NCI-H2081 treated with DMSO at 0.1 percent for 48 hours (cell line): ENCODE measurements around the gene HECTD2.
"Not testable (repeated sequence)": the region's sequence is repeated elsewhere in the genome, so short reads cannot be mapped to it uniquely, and the experiment has no call there.

Experiments used
- DNase-seq: peaks from one replicate; lab custom pipeline; 2025; lab: John Stamatoyannopoulos, UW

HECTD2 gene

DNA sequence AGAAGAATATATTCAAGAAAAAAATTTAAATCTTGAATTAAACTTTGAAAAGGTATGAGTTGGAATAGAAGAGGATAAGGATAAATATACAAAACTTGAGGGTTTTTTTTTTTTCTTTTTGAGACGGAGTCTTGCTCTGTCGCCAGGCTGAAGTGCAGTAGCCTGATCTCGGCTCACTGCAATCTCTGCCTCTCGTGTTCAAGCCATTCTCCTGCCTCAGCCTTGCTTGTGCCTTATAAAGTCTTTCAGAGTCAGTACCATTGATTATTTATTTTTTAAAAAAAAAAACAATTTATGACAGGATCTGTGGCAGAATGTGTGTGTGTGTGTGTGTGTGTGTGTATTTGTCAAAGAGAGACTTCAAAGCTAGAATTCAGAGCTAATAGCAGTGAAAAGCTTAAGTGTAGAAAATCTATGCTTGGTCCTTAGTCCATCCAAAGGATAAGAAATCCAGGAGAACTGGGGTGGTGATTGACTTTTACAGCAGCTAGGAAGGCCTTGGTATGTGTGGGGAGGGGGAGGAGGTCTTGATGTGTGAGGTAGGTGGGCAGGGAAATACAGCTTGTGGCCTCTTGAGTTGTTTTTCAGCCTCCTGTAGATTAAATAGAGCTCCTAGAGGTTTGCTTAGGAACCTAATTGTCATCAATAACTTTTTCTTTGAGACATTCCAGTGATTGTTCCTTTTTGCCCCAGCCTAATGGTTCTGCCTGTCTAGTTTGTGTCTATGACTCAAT is 2.4 kb downstream of the HECTD2 start:
- DNase-seq: no peak

DNA sequence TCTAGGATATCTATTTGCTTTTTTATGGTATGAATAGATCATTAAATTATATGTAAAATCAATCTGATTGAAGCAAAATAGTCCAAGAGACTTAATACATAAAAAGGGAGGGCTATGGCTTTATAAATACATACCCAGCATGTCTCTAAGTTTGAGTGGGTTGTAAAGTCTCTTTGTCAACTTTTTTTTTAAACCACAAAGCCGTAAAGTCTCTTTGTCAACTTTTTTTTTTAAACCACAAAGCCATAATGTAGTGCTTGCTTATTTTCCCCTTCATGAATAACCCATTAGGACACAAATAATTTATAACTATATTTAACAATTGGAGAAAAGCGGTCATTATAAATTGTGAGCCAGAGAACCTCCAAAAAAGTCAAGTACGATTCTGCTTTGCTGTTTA is 5.7 kb downstream of the HECTD2 start:
- DNase-seq: no peak

DNA sequence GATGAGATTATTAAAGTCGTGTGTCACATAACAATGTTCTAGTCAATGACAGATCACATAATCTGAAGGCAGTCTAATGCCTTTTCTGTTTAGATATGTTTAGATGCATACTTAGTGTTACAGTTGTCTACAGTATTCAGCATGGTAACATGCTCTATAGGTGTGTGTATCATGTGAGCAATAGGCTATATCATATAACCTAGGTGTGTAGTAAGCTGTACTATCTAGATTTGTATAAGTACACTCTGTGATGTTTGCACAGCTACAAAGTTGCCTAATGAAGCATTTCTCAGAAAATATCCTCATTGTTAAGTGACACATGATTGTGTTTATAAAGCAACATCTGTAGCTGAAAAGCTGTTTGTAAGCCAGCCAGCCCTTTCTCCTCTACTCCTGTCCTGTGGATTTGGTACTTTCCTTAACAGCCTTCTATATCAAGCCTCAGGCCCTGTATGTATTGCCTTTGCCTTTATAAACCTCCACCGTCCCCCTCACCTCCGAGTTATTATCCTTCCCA is 6.3 kb downstream of the HECTD2 start:
- DNase-seq: no peak

DNA sequence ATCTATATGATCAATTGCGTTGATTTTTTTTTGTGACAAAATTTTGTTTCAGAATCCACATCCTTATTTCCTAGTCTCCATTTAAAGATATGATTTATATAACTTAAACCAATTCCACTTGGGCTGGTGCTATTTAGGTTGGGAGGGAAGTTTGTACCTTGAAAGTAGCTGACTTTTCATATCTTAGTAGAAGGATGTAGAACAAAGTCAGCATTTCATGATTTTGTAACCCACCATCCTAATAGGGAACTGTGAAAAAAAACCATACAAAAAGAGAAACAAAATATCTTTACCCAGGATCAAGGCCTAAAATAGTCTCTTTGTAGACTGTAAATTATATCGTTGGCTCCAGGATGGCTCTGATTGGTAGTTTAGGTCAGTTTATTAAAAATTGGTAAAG is 8.3 kb downstream of the HECTD2 start:
- DNase-seq: no peak

DNA sequence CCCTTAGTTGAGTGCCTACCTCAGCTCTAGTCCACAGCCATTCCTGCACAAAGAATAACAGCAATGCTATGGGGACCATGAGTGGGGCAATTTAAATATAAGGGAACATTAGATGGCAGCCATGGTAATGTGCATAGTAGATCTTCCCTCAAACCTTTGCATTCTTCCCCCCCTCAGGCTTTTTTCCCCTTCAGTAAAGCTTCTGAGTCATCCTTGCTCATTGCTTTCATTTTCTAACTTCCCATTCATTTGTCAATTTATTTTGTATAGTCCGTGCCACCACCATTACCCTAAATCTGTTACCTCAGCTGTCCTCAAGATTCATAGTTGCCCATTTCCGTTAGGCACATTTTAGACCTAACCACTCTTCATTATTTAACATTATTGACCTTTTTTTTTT is 10.7 kb downstream of the HECTD2 start:
- DNase-seq: no peak

DNA sequence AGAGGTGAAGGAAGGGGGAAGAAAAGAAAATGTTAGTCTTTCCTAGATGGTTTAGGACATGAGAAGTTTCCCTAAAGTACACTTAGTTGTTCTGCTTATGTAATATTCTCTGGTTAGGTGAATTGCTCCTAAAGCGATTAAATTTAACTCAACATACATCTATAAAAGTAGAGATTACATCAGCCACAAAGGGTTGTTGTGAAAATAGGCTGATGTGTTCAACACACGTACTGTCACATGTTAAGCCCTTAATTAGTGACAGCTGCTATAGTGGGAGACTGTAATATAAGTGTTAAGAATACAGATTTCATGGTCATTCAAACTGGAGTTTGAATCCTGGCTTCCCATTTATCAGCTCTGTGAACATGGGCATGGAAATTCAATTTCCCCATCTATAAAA is 12.8 kb downstream of the HECTD2 start:
- no peak for DNase-seq

DNA sequence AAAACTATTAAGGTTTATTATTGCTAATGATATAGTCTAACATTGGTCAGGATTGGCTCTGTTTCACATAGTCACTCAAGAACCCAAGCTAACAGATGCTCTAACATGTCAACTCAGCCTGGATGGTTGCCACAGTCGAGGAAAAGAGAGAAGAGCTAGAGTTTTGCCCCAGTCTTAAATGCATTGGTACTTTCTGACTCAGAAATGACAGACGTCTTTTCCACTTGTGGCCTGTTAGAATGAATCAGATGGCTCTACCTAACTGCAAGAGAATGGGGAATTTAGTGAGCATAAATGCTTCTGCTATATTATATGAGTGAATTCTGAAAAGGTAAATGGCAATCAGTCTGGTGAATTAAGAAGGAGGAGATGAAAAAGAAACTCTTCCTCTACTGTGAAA is 13.9 kb downstream of the HECTD2 start:
- no peak for DNase-seq

DNA sequence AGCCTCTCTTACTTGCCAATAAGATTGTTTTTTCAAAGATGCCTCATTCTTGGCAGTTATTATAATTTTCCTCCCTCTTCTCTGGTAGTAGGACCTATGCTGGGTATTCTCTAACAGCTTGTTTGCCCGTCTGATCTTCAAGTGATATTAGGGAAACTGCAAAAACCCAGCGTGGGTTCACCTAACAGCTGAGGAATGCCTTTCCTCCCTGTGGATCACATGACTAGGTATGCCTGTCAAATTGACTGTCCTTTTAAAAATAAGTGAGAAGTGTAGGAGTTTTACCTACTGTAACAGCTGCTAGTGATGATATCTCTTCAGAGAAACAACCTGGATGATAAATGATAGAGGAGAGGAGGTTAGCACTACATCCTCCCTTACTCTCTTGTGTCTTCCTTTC is 22.0 kb downstream of the HECTD2 start:
- DNase-seq: no peak

DNA sequence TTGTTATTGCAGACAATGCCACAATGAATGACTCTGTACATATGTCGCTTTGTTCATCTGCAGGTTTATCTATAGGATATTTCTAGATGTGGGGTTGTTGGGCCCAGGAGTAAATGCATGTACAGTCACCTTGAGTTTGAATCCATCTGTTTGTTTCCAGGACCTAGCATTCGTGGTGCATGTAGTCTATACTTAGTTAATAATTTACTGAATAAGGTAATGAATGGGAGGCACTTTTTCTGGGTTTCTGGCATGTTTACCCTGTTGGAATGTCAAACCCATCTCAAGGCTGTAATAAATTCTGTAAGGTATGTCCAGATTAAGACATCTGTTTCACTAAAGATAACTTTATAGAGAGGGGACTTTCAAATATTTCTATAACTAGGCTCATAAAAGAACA is 23.5 kb downstream of the HECTD2 start:
- DNase-seq: no peak

DNA sequence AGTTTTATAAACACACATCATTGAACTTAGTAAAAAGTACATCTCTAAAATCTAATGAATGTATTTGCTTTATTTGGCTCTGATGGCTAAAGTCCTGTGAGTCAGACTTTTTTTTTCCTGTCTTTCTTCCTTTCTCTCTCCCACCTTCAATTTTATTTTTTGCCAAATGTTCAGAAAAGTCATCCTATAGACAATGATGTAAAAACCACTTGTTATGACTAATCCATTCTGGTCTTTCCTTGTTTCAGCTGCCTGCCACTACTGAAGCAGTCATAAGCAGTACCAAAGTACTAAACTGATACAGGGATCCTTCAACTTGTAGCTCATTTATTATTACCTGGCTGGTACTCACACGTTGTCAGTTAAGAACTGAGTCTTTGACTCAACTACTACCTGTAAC is 23.9 kb downstream of the HECTD2 start:
- DNase-seq: no peak

DNA sequence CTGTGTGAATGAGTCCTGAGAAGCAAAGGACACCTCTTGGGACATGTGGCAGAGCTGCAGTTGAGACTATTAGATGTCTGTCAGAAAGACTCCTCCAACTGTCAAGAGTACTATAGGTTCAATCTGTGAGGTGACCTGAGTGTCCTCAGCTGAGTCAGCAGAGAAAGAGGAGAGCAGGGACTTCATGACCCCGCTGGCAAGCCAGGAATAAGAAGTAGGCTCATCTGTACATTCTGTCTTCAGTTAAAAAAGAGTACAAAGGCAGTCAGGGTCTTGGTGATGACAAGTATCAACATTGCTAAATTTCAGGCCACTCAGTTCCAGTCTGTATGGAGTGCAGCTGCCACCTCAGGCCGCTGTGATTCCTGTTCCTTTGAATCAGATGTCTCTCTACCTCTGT is 25.1 kb downstream of the HECTD2 start:
- no peak for DNase-seq

DNA sequence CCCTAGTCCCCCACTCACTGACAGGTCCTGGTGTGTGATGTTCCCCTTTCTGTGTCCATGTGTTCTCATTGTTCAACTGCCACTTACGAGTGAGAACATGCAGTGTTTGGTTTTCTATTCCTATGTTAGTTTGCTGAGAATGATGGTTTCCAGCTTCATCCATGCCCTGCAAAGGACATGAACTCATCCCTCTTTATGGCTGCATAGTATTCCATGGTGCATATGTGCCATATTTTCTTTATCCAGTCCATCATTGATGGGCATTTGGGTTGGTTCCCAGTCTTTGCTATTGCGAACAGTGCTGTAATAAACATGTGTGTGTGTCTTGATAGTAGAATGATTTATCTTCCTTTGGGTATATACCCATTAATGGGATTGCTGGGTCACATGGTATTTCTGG is 28.1 kb downstream of the HECTD2 start:
- DNase-seq: not testable (repeated sequence)

DNA sequence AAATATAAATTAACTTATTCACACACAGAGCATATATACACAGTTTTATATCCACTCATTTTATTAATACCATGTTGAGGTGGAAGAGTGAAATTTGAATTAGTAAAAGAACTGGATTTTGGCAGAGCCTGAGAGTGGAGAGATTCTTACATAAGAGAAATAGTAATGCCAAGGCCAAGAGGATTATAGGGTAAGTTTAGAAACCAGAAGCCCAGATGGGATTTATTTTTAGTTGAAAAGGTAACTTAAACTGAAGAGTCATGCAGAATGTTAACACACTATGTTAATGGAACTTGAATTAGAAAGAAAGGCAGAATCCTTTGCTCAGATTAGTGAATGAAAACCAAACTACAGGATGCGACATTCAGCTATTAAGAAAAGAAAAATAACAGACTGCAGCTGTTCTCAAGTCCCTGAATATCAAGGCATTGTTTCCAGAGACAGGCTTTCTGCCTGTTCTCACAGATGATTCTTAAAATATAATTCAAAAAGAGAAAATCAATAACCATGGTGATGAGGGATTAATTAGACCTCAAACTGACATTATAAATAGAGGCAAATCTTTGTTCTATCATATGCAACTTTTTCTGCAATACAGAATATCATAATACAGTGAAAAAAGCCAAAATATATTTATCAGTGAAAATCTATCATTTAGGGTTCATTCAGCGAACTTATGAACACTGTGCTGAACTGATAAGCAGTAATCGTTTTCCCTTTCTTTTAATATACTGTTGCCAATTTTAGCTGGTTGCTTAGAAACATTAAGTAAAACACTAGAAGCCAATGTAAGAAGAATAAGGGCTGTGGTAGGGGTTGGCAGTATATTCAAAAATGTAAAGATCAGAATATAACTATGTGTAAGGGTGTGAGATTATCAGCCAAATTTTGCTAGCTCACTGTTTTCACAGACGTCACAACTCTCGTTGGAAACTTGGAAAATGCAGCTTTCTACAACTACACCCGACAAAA is 34.4 kb downstream of the HECTD2 start:
- no peak for DNase-seq

DNA sequence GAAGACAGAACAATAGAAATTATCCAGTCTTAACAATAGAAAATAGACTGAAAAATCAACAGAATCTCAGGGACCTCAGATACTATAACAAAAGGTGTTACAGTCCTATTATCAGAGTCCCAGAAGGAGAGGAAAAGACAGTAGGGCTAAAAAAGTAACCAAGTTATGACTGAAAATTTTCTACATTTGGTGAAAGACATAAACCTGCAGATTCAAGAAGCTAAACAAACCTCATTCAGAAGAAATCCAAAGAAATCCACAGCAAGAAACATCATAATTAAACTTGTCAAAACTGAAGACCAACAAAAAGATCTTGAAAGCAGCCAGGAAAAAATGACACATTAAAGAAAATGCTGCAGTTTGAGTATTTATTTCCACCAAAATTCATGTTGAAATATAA is 41.9 kb downstream of the HECTD2 start:
- DNase-seq: no peak

DNA sequence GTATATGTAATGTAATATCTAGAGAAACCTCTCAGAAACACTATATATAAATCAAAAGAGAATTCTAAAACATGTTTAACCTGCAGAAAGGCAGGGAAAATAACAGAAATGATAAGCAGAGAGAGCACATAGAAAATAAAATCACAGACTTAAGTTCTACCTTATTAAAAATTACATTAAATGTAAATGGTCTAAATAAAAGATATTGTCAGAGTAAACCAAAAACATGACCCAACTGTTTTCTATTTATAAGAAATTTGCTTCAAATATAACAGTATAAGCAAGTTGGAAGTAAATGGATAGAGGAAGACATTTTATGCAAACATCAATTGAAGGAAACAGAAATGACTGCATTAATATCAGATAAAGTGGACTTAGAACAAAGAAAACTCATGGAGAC is 43.4 kb downstream of the HECTD2 start:
- DNase-seq: no peak

DNA sequence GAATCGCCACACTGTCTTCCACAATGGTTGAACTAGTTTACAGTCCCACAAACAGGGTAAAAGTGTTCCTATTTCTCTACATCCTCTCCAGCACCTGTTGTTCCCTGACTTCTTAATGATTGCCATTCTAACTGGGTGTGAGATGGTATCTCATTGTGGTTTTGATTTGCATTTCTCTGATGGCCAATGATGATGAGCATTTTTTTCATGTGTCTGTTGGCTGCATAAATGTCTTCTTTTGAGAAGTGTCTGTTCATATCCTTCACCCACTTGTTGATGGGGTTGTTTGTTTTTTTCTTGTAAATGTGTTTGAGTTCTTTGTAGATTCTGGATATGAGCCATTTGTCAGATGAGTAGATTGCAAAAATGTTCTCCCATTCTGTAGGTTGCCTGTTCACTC is 45.0 kb downstream of the HECTD2 start:
- not testable (repeated sequence) for DNase-seq

DNA sequence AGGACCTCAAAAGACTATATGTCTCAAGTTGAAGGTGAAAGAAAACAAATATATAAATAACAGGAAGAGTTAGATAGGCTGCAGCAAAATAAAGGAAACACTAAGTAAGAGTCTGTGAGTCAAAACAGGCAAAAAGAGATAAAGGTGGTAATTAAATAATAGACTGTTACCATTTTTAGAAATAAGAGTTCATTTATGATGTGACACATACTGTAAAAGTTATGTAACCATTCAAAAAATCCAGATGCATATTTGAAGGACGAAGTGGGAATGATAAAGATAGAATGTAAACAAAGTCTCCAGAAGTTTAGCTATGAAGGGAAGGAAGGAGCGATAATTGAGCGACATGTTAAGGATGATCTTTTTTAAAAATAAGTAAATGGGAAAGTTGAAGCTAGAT is 50.5 kb downstream of the HECTD2 start:
- DNase-seq: no peak

DNA sequence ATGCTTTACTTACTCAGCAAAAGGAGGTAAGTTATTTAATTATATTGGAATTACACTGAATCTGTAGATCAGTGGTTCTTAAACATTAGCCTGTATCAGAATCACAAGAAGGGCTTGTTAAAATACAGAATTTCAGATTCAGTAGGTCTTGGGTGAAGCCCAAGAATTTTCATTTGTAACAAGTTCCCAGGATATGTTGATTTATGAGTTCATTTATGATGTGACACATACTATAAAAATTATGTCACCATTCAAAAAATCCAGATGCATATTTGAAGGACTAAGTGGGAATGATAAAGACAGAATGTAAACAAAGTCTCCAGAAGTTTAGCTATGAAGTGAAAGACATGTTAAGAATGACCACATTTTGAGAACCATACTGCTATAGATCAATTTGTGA is 52.3 kb downstream of the HECTD2 start:
- no peak for DNase-seq

DNA sequence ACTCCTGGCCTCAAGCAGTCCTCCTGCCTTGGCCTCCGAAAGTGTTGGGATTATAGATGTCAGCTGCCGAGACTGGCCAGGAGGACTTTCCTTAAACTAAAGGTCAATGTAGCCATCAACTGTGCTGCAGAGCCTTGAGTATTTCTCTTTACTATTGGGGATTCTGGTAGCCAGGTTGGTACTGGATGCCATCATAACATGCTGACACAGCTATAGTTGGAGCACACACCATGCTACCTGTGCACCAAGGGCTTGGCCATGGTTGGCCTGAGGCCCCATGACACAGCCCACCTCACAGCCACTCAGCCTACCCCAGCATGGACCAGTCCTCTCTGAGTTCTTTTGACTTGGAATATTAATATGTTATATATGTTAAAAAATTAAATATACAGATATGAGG is 54.4 kb downstream of the HECTD2 start:
- no peak for DNase-seq

DNA sequence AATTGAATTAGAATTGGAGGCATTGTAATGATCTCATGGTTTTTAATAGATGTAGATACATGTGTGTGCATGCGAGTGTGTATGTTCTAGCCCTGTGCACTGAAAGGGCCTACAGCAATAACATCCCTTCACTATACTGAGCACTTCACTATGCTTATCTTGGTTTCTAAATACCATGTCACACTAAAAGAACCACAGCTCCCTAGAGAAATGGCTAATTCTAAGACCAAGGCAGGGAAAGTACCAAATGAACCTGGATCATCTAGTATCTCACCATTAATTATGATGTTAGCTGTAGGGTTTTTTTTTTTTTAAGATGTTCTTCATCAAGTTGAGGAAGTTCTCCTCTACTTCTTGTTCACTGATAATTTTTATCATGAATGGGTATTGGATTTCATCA is 55.1 kb downstream of the HECTD2 start:
- no peak for DNase-seq

DNA sequence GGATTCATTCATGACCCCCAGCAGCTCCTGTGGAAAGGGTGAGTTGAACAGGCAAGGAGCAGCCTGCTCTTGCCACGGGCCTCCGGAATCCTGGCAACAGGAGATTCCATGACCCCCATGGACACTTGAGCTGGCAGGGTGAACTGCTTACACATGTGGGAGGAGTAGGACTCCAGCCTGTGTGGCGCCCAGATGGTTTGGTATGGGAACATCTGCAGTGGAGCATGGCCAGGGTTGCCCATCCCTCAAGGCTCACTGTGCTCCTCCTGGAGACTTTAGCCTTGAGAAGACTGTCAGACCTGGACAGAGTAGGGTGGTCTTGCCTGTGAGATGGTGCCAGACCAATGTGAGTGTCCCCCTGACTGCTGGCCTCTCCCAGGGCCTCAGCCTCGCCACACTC is 57.0 kb downstream of the HECTD2 start:
- no peak for DNase-seq

DNA sequence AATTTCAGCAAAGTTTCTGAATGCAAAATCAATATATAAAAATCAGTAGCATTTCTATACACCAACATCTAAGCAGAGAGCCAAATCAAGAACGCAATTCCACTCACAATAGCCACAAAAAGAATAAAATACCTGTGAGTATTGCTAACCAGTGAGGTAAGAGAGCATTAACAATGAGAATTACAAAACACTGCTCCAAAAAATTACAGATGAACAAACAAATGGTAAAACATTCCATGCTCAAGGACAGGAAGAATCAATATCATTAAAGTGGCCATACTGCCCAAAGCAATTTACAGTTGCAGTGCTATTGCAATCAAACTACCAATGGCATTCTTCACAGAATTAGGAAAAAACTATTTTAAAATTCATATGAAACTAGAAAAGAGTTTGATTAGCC is 61.5 kb downstream of the HECTD2 start:
- DNase-seq: no peak

DNA sequence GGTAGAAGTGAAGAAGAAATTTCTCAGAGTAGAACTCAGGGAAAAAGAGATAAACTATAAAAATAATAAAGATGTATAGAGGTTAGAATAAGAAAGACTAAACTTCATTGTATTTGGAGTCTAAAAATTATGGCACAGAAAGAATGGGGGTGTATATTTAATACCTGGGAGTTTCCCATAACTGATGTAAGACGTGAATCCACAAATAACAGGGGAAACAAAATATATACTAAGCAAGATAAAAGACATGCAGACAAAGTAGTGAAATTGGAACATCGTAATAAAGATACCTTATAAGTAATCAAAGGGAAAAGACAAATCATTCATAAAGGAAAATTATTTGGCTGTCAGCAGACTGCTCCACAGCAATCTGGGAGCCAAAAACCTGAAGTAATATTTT is 62.8 kb downstream of the HECTD2 start:
- no peak for DNase-seq
